NCI-H2196 treated with DMSO at 0.1 percent for 48 hours (cell line): ENCODE results near the gene VSIG10L2.

ENCODE experiments used
- DNase-seq: peaks from one replicate; lab custom pipeline; 2025; ENCODE audit not compliant: unreplicated experiment; lab: John Stamatoyannopoulos, UW

VSIG10L2 gene

DNA sequence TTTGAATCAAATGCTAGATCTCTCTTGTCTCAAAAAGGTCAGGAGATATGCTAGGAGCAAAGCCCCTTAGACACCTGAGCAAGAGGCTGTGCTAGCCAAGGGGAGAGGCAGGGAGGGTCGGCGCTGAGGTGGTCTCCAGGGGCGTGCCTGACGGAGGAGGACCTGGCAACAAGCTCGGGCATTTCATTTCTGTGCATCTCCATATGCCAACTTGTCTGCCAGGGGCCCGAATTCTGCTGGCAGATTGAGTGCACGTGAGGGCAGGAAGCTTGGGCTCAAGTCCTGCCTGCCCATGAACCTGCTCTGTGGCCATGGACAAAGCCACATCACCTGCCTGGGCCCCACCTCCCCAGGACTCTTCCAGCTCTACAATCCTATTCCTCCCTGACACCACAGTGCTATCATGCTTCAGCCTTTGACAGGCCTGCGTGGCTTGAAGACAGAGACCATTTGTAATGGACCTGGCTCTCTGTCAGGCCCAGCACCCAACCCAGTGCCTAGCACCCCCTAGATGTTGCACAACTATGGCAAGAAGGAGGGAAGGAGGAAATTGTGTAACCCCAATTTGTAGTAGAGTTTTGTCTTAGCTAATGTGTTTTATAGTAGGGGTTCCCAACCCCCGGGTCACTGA lies 16.3 kb upstream of the VSIG10L2 start:
- no peak for DNase-seq

DNA sequence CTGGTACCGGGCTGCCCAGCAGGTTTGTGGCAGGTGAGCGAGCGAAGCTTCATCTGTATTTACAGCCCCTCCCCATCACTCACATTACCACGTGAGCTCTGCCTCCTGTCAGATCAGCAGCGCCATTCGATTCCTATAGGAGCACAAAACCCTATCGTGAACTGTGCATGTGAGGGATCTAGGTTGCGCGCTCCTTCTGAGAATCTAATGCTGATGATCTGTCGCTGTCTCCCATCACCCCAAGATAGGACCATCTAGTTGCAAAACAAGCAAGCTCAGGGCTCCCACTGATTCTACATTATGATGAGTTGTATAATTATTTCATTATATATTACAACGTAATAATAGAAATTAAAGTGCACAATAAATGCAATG lies 15.8 kb upstream of the VSIG10L2 start:
- DNase-seq = no peak

DNA sequence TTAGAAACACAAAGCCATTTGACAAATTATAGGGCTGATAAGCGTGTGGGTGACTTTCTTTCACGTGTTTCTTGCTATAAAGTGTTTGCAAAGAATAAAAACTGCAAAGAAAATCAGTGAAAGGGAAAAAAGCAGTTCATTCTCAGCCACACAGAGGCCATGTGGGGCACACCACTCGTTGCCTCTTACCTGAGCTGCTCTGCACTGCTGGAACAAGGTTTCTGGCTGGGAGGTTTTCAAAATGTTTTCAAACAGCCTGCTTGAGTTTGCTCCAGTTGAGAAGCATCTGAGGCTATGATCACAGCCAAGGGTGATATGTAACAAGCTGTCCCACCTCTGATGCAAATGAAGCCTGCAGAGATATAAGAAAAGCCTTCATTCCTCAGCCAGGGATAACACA lies 14.7 kb upstream of the VSIG10L2 start:
- DNase-seq = no peak

GRCh38 chr11:125931668-125932067 lies 14.2 kb upstream of the VSIG10L2 start:
- no peak for DNase-seq

DNA sequence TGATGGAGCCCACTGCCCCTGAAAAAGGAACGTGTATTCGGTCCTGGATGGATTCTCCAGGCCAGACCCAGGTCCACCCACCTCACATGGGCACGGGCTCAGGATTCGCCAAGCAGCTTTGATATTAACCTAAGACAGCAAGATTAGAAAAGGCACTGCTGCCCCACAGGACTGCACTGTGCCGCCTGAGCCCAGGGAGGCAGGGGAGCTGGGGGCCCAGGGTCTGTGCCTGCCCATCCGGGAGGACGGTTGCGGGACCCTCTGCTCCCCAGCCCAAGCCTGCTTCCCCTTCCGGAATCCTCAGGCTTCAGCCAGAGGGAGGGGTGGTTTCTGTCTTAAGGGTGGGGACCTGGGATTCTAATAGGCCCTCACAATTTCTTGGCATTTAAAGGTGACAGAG lies 13.5 kb upstream of the VSIG10L2 start:
- no peak for DNase-seq

GRCh38 chr11:125933030-125933813 lies 12.6 kb upstream of the VSIG10L2 start:
- no peak for DNase-seq

DNA sequence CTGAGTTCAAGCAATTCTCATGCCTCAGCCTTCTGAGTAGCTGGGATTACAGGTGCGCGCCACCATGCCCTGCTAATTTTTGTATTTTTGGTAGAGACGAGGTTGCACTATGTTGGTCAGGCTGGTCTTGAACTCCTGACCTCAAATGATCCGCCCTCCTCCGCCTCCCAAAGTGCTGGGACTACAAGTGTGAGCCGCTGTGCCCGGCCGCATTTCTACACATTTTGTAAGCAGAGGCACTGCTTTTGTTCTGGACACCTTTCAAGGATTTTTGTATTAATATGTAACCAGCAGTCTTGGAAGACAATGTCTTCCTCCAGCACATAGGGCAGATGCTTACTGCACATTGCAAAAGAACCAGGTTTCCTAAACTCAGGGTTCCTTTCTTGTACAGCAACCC lies 11.4 kb upstream of the VSIG10L2 start:
- DNase-seq = no peak

- no peak for DNase-seq
Measured at GRCh38 chr11:125935056-125935455, 10.8 kb upstream of the VSIG10L2 start.

- no peak for DNase-seq
Measured at GRCh38 chr11:125935618-125936199, 10.1 kb upstream of the VSIG10L2 start.

GRCh38 chr11:125938418-125938817 lies 7.4 kb upstream of the VSIG10L2 start:
- no peak for DNase-seq

GRCh38 chr11:125939081-125939521 lies 6.7 kb upstream of the VSIG10L2 start:
- no peak for DNase-seq

GRCh38 chr11:125940145-125940544 lies 5.7 kb upstream of the VSIG10L2 start:
- DNase-seq = no peak

- DNase-seq = no peak
Measured at GRCh38 chr11:125941267-125941618, 4.6 kb upstream of the VSIG10L2 start.

DNA sequence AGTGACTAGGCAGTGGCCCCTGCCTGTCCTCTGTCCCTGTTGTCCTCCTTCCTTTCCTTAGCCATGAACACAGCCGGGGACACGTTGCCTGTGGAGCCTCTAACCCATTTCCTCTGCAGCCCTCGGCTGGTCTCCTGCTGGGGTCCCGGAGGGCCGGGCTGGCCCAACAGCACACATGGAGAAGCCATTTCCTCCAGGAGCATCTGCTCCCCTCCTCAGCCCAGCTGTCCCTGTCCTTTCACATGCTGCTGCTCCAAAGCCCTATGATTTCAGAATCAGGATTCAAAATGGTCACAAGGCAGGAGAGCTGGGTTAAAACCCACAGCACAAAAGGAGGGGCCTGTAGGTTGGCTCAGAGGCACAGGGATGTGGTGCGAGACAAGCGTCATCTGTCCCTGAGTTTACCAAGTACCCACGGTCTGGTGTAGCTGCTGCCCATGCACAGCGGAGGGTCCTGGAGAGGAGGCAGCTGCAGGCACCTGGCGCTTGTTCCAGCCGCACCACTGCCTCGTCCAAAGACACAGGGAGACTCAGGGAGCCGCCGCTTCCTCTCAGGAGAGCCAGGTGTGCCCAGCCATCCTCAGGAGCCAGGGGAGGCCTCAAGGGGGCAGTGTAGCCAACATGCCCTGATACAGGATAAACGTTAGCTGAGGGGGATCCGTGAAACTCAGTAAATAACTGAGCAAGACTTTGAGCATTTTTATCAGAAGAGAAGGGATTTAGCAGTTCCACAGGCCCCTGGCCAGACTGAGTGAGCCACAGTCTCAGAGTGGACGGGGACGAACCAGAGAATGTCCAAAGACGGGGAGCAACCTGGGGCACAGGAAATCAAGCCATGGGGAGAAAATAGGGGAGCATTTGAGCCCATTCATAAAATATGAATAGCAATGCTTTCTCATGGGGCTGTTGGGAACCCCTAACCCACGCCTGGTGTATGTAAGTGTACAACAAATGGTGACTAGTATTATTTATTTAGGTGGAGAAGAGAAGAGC lies 3.9 kb upstream of the VSIG10L2 start:
- DNase-seq = peak; percentile 76

- DNase-seq = no peak
Measured at GRCh38 chr11:125942771-125943428, 2.9 kb upstream of the VSIG10L2 start.

- no peak for DNase-seq
Measured at GRCh38 chr11:125943661-125944349, 2.0 kb upstream of the VSIG10L2 start.

GRCh38 chr11:125944350-125945010 lies 1.4 kb upstream of the VSIG10L2 start:
- DNase-seq = no peak

GRCh38 chr11:125945011-125945796 lies 640 bp upstream of the VSIG10L2 start:
- no peak for DNase-seq
